ENCODE results near the gene CHRNA5. TPM values are rescaled to one million over a fixed set of nuclear protein-coding genes. Genes with fewer than 3 reads are reported as not detected.

The CHRNA5 gene
- total and polyA plus RNA-seq, 9 of the 15 experiments (the other 6 are each of a cell fraction or from before 2014, with no cell fraction given): 2.8 to 16.1 (median 11.4) TPM

GRCh38 chr15:78633348-78633747, 68.0 kb downstream of the CHRNA5 start:
- Histone ChIP-seq H3K9me3 (replicated peaks; ENCODE audit: control insufficient read depth, insufficient read depth, low read depth, low read length) (no peaks in the 10 kb centered on the region), H3K4me2 (ENCODE audit: insufficient read depth, low read length) (no peak overlapping the region), H3K27me3 (ENCODE audit: control insufficient read depth in 2 of 2, insufficient read depth in 2 of 2, low read length in 2 of 2) (peaks cover 25 to 45% of the 10 kb centered on the region in 2 experiments), H3K79me2 (ENCODE audit: control insufficient read depth, insufficient read depth, low read length) (no peaks in the 10 kb centered on the region), H3K27ac (ENCODE audit: extremely low read depth, low read depth, low read length) (no peak overlapping the region), H3K9ac (ENCODE audit: insufficient read depth in 1 of 2, low read depth in 2 of 2, low read length in 2 of 2) (no peak overlapping the region), H3K36me3 (ENCODE audit: control insufficient read depth, insufficient read depth, low read length) (no peaks in the 10 kb centered on the region), H3K4me1 (replicated peaks in 1 of 2; ENCODE audit: control insufficient read depth in 2 of 2, insufficient read depth in 2 of 2, low read length in 2 of 2) (no peaks in the 10 kb centered on the region), H3K9me1 (ENCODE audit: control insufficient read depth, insufficient read depth, low read length) (no peaks in the 10 kb centered on the region), H3K4me3 (no peak overlapping the region), H4K20me1 (replicated peaks; ENCODE audit: control insufficient read depth, insufficient read depth, low read length) (0 out of 2 replicates have a peak, but pooled peaks cover 8% of the 10 kb centered on the region), H2AFZ (ENCODE audit: low read depth, low read length) (no peak overlapping the region)
- 0% methylated on average over 2 of the region's 2 CpGs for WGBS (ENCODE audit: insufficient coverage, low coverage, missing lambda C conversion rate)
- DNase-seq (ENCODE audit: extremely low read depth in 1 of 4, low spot score in 3 of 4) (no peak), FAIRE-seq (no peak), ATAC-seq (no peak)
- ChIA-PET CTCF (ENCODE audit: low intra/inter-chr PET ratio) (no interaction called here), POLR2A (interaction anchor here (0.7 kb wide), 1 partner anchor 134 kb away, joined by 4 read pairs; no protein-coding TSS in a partner anchor)
- intact Hi-C loops (cut with micrococcal nuclease): no loop called here
- TF ChIP-seq ZNF232 (CRISPR knock-in tag; IDR thresholded peaks at IDR 0.05) (no peak), ZNF507 (tag; conservative IDR thresholded peaks at IDR 0.05) (peak; percentile 97), ZNF354B (CRISPR knock-in tag; IDR thresholded peaks at IDR 0.05) (0 out of 2 replicates have a peak, but pooled peaks have one; percentile 70), ZKSCAN3 (CRISPR knock-in tag; IDR thresholded peaks at IDR 0.05) (no peak)
- in situ Hi-C loops (cut with MboI): no loop called here
- no TSS peak for BruUV-seq (replicated peaks)

- H3K79me2 ChIP-seq (ENCODE audit: control insufficient read depth, insufficient read depth, low read length): no peaks in the 10 kb centered on the region
- FAIRE-seq (no peak), ATAC-seq (no peak), DNase-seq (ENCODE audit: extremely low read depth in 1 of 4, low spot score in 3 of 4) (no peak)
- ChIA-PET POLR2A (interaction anchor here (0.6 to 0.7 kb wide), 2 partner anchors 229 to 252 kb away, joined by 3 to 5 read pairs; no protein-coding TSS in a partner anchor), CTCF (ENCODE audit: low intra/inter-chr PET ratio) (no interaction called here)
- no peaks in the 10 kb centered on the region for H3K9me1 ChIP-seq (ENCODE audit: control insufficient read depth, insufficient read depth, low read length)
- no peak overlapping the region for H3K4me2 ChIP-seq (ENCODE audit: insufficient read depth, low read length)
- no peak overlapping the region for H2AFZ ChIP-seq (ENCODE audit: low read depth, low read length)
- no peak overlapping the region for H3K27ac ChIP-seq (ENCODE audit: extremely low read depth, low read depth, low read length)
- intact Hi-C loops (cut with micrococcal nuclease): loop anchor here (5.0 kb wide), 1 partner anchor 118 kb away; no protein-coding TSS in a partner anchor
- BruUV-seq (replicated peaks): no TSS peak
- H3K9ac ChIP-seq (ENCODE audit: insufficient read depth in 1 of 2, low read depth in 2 of 2, low read length in 2 of 2): no peak overlapping the region
- no peak overlapping the region for H3K4me3 ChIP-seq
- H3K4me1 ChIP-seq (replicated peaks in 1 of 2; ENCODE audit: control insufficient read depth in 2 of 2, insufficient read depth in 2 of 2, low read length in 2 of 2): no peaks in the 10 kb centered on the region
- WGBS (ENCODE audit: insufficient coverage, low coverage, missing lambda C conversion rate): under 1% methylated on average over 12 of the region's 12 CpGs
- no peaks in the 10 kb centered on the region for H3K36me3 ChIP-seq (ENCODE audit: control insufficient read depth, insufficient read depth, low read length)
- H4K20me1 ChIP-seq (replicated peaks; ENCODE audit: control insufficient read depth, insufficient read depth, low read length): 0 out of 2 replicates have a peak, but pooled peaks cover 3% of the 10 kb centered on the region
- no peaks in the 10 kb centered on the region for H3K9me3 ChIP-seq (replicated peaks; ENCODE audit: control insufficient read depth, insufficient read depth, low read depth, low read length)
- in situ Hi-C loops (cut with MboI): no loop called here
- peaks cover 15 to 34% of the 10 kb centered on the region in 2 experiments; a peak in 4 of 5 replicates for H3K27me3 ChIP-seq (ENCODE audit: control insufficient read depth in 2 of 2, insufficient read depth in 2 of 2, low read length in 2 of 2)
- TF ChIP-seq, protein P1, sequence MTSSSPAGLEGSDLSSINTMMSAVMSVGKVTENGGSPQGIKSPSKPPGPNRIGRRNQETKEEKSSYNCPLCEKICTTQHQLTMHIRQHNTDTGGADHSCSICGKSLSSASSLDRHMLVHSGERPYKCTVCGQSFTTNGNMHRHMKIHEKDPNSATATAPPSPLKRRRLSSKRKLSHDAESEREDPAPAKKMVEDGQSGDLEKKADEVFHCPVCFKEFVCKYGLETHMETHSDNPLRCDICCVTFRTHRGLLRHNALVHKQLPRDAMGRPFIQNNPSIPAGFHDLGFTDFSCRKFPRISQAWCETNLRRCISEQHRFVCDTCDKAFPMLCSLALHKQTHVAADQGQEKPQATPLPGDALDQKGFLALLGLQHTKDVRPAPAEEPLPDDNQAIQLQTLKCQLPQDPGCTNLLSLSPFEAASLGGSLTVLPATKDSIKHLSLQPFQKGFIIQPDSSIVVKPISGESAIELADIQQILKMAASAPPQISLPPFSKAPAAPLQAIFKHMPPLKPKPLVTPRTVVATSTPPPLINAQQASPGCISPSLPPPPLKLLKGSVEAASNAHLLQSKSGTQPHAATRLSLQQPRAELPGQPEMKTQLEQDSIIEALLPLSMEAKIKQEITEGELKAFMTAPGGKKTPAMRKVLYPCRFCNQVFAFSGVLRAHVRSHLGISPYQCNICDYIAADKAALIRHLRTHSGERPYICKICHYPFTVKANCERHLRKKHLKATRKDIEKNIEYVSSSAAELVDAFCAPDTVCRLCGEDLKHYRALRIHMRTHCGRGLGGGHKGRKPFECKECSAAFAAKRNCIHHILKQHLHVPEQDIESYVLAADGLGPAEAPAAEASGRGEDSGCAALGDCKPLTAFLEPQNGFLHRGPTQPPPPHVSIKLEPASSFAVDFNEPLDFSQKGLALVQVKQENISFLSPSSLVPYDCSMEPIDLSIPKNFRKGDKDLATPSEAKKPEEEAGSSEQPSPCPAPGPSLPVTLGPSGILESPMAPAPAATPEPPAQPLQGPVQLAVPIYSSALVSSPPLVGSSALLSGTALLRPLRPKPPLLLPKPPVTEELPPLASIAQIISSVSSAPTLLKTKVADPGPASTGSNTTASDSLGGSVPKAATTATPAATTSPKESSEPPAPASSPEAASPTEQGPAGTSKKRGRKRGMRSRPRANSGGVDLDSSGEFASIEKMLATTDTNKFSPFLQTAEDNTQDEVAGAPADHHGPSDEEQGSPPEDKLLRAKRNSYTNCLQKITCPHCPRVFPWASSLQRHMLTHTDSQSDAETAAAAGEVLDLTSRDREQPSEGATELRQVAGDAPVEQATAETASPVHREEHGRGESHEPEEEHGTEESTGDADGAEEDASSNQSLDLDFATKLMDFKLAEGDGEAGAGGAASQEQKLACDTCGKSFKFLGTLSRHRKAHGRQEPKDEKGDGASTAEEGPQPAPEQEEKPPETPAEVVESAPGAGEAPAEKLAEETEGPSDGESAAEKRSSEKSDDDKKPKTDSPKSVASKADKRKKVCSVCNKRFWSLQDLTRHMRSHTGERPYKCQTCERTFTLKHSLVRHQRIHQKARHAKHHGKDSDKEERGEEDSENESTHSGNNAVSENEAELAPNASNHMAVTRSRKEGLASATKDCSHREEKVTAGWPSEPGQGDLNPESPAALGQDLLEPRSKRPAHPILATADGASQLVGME (CRISPR knock-in tag; IDR thresholded peaks at IDR 0.05): no peak
- no peak for TF ChIP-seq ZBTB1 (CRISPR knock-in tag; IDR thresholded peaks at IDR 0.05; ENCODE audit: borderline replicate concordance, low read depth)
Observed at GRCh38 chr15:78634210-78635145, 69.2 kb downstream of the CHRNA5 start.

Measured in K562 (cell line).